Stimulated activated naive CD8-positive, alpha-beta T cell treated with anti-CD3 and anti-CD28 coated beads, Interleukin-15, Interleukin-2, amounts not matched to agents 100 ng/mL and 50 ng/mL, for 24 hours (primary cell): Measurements from ENCODE around the gene CIDEC.
"Not testable (repeated sequence)": the region's sequence is repeated elsewhere in the genome, so short reads cannot be mapped to it uniquely, and the experiment has no call there.

Experiments used
- H3K27ac Mint-ChIP-seq: one replicate; pipeline ENCODE4 v1.8.0; 2021; ENCODE audit warnings: mild to moderate bottlenecking, mixed read lengths
- H3K27me3 Mint-ChIP-seq: one replicate; pipeline ENCODE4 v1.8.0; 2021; ENCODE audit warnings: mixed read lengths
- H3K36me3 Mint-ChIP-seq: one replicate; pipeline ENCODE4 v1.8.0; 2021; ENCODE audit warnings: low read depth, mixed read lengths
- H3K4me1 Mint-ChIP-seq: one replicate; pipeline ENCODE4 v1.8.0; 2021; ENCODE audit warnings: low read depth, mixed read lengths
- H3K4me3 Mint-ChIP-seq: one replicate; pipeline ENCODE4 v1.8.0; 2021; ENCODE audit warnings: mild to moderate bottlenecking, mixed read lengths
- H3K9me3 Mint-ChIP-seq: one replicate; pipeline ENCODE4 v1.8.0; 2021; ENCODE audit warnings: mixed read lengths

CIDEC gene

GRCh38 chr3:9851383-9851782 is 28.7 kb downstream of the CIDEC start:
- not testable (repeated sequence) for H3K4me3 Mint-ChIP-seq, H3K9me3 Mint-ChIP-seq, H3K27me3 Mint-ChIP-seq, H3K36me3 Mint-ChIP-seq, H3K4me1 Mint-ChIP-seq, H3K27ac Mint-ChIP-seq

GRCh38 chr3:9848860-9849259 is 31.2 kb downstream of the CIDEC start:
- H3K27me3 Mint-ChIP-seq, H3K9me3 Mint-ChIP-seq, H3K4me3 Mint-ChIP-seq, H3K36me3 Mint-ChIP-seq, H3K27ac Mint-ChIP-seq: not testable (repeated sequence)
- H3K4me1 Mint-ChIP-seq, result peaks cover 14% of the 10 kb centered on the region

- not testable (repeated sequence) for H3K27me3 Mint-ChIP-seq, H3K9me3 Mint-ChIP-seq, H3K36me3 Mint-ChIP-seq, H3K4me3 Mint-ChIP-seq, H3K27ac Mint-ChIP-seq
- peaks cover 19% of the 10 kb centered on the region for H3K4me1 Mint-ChIP-seq
Measured at GRCh38 chr3:9847870-9848269, 32.2 kb downstream of the CIDEC start.

GRCh38 chr3:9846931-9847488 is 33.0 kb downstream of the CIDEC start:
- H3K4me1 Mint-ChIP-seq, result peaks cover 25% of the 10 kb centered on the region
- peaks cover 6% of the 10 kb centered on the region for H3K36me3 Mint-ChIP-seq
- H3K9me3 Mint-ChIP-seq, result no peaks in the 10 kb centered on the region
- no peak overlapping the region for H3K4me3 Mint-ChIP-seq
- no peaks in the 10 kb centered on the region for H3K27me3 Mint-ChIP-seq
- no peak overlapping the region for H3K27ac Mint-ChIP-seq

GRCh38 chr3:9846231-9846630 is 33.8 kb downstream of the CIDEC start:
- no peaks in the 10 kb centered on the region for H3K27me3 Mint-ChIP-seq
- peaks cover 14% of the 10 kb centered on the region for H3K36me3 Mint-ChIP-seq
- H3K4me1 Mint-ChIP-seq, result peaks cover 30% of the 10 kb centered on the region
- no peaks in the 10 kb centered on the region for H3K9me3 Mint-ChIP-seq
- no peak overlapping the region for H3K4me3 Mint-ChIP-seq
- no peak overlapping the region for H3K27ac Mint-ChIP-seq

- Mint-ChIP-seq H3K4me1 (peaks cover 30% of the 10 kb centered on the region), H3K9me3 (no peaks in the 10 kb centered on the region), H3K27ac (peak within 1 kb of the TSS; percentile 94), H3K4me3 (peak within 1 kb of the TSS; percentile 97), H3K27me3 (no peaks in the 10 kb centered on the region), H3K36me3 (peaks cover 28% of the 10 kb centered on the region)
Measured at GRCh38 chr3:9843715-9844438, 36.2 kb downstream of the CIDEC start, which contains the start of gene RPUSD3. TSS of gene RPUSD3 (minus strand) at chr3:9844008. CDS start at chr3:9843990, 18 bp downstream.

GRCh38 chr3:9841015-9841414 is 39.0 kb downstream of the CIDEC start:
- Mint-ChIP-seq H3K9me3 (no peaks in the 10 kb centered on the region), H3K36me3 (peaks cover 40% of the 10 kb centered on the region), H3K27ac (no peak overlapping the region)

GRCh38 chr3:9838856-9839255 is 41.2 kb downstream of the CIDEC start:
- no peak overlapping the region for H3K27ac Mint-ChIP-seq
- no peak overlapping the region for H3K4me3 Mint-ChIP-seq
- H3K27me3 Mint-ChIP-seq, result no peaks in the 10 kb centered on the region
- peaks cover 51% of the 10 kb centered on the region for H3K36me3 Mint-ChIP-seq
- no peaks in the 10 kb centered on the region for H3K9me3 Mint-ChIP-seq
- H3K4me1 Mint-ChIP-seq, result peaks cover 16% of the 10 kb centered on the region

More at GRCh38 chr3:9841015-9841414, 39.0 kb downstream of the CIDEC start:
- H3K27me3 Mint-ChIP-seq, result no peaks in the 10 kb centered on the region
- H3K4me1 Mint-ChIP-seq, result peaks cover 30% of the 10 kb centered on the region
- no peak overlapping the region for H3K4me3 Mint-ChIP-seq

GRCh38 chr3:9837701-9838582 is 42.1 kb downstream of the CIDEC start:
- no peak overlapping the region for H3K4me3 Mint-ChIP-seq

GRCh38 chr3:9834520-9835380 is 45.3 kb downstream of the CIDEC start:
- Mint-ChIP-seq H3K36me3 (peaks cover 40% of the 10 kb centered on the region), H3K27ac (no peak overlapping the region), H3K9me3 (no peaks in the 10 kb centered on the region), H3K27me3 (no peaks in the 10 kb centered on the region), H3K4me1 (peaks cover 8% of the 10 kb centered on the region), H3K4me3 (no peak overlapping the region)

More at GRCh38 chr3:9837701-9838582, 42.1 kb downstream of the CIDEC start:
- H3K4me1 Mint-ChIP-seq, result peaks cover 11% of the 10 kb centered on the region
- H3K27ac Mint-ChIP-seq, result peak overlapping the region; percentile 26
- peaks cover 51% of the 10 kb centered on the region for H3K36me3 Mint-ChIP-seq
- H3K27me3 Mint-ChIP-seq, result no peaks in the 10 kb centered on the region
- H3K9me3 Mint-ChIP-seq, result no peaks in the 10 kb centered on the region

GRCh38 chr3:9833078-9833477 is 47.0 kb downstream of the CIDEC start:
- H3K4me1 Mint-ChIP-seq, result peaks cover 8% of the 10 kb centered on the region
- H3K9me3 Mint-ChIP-seq, result no peaks in the 10 kb centered on the region
- H3K27ac Mint-ChIP-seq, result no peak overlapping the region
- no peak overlapping the region for H3K4me3 Mint-ChIP-seq
- peaks cover 36% of the 10 kb centered on the region for H3K36me3 Mint-ChIP-seq
- H3K27me3 Mint-ChIP-seq, result no peaks in the 10 kb centered on the region

GRCh38 chr3:9831253-9831652 is 48.8 kb downstream of the CIDEC start:
- Mint-ChIP-seq H3K4me1 (peaks cover 8% of the 10 kb centered on the region), H3K36me3 (peaks cover 36% of the 10 kb centered on the region), H3K27me3 (no peaks in the 10 kb centered on the region), H3K4me3 (no peak overlapping the region), H3K27ac (no peak overlapping the region), H3K9me3 (no peaks in the 10 kb centered on the region)

GRCh38 chr3:9828801-9829755 is 51.0 kb downstream of the CIDEC start:
- Mint-ChIP-seq H3K27ac (no peak overlapping the region), H3K27me3 (no peaks in the 10 kb centered on the region), H3K4me1 (peaks cover 8% of the 10 kb centered on the region), H3K4me3 (no peak overlapping the region), H3K9me3 (no peaks in the 10 kb centered on the region), H3K36me3 (peaks cover 24% of the 10 kb centered on the region)
